ENCODE data around the gene NUP153.

GRCh38 chr6:17714177-17714576, 7.5 kb upstream of the NUP153 start:
- TF ChIP-seq CTCF (IDR thresholded peaks at IDR 0.05; ENCODE audit: low read depth, low read length, poor library complexity, severe bottlenecking), result no peak
- TF ChIP-seq EZH2phosphoT487 (IDR thresholded peaks at IDR 0.05; ENCODE audit: borderline replicate concordance, low read length), result no peak

Data from DOHH2 (cell line).